Colonic mucosa (tissue), 4 donors: ENCODE data around the gene ZNF277. TPM values are rescaled to one million over a fixed set of nuclear protein-coding genes. Genes with fewer than 3 reads are reported as not detected.

Source experiments
- DNase-seq: peaks from one replicate; pipeline ENCODE4 v3.0.0-alpha.2; 2020
- H3K27ac ChIP-seq: fragments of 200-600 bp; one replicate; pipeline ENCODE4 v1.8.0; 2021
- H3K27me3 ChIP-seq: fragments of 200-600 bp; one replicate; pipeline ENCODE4 v1.8.0; 2021
- H3K36me3 ChIP-seq: fragments of 200-600 bp; one replicate; pipeline ENCODE4 v1.8.0; 2021
- H3K4me1 ChIP-seq: fragments of 200-600 bp; one replicate; pipeline ENCODE4 v1.8.0; 2021; ENCODE audit warnings: mild to moderate bottlenecking
- H3K4me3 ChIP-seq: fragments of 200-600 bp; one replicate; pipeline ENCODE4 v1.8.0; 2021
- H3K9ac ChIP-seq, 2 donors: one replicate each; pipeline ENCODE4 v1.7.0; 2013; ENCODE audit warnings: control low read depth in 2 of 2, low read depth in 2 of 2, low read length in 2 of 2
- H3K9me3 ChIP-seq: fragments of 200-600 bp; one replicate; pipeline ENCODE4 v1.8.0; 2021
- CTCF ChIP-seq: fragments of 200-600 bp; IDR thresholded peaks from one replicate; pipeline ENCODE4 v1.8.0; 2022; ENCODE audit warnings: antibody characterized with exemption, mild to moderate bottlenecking
- intact Hi-C: fragments of 100-400 bp; cut with DNase I; formaldehyde crosslinking; loops from one replicate; pipeline ENCODE4 v1.14.1; 2022
- total RNA-seq, 2 donors: library from RNA; stranded (reverse); fragmentation: NEBNext Ultra II Directional in 1 of 2; extraction: Animal tissue kit (Norgen Biotek cat#: 25700) in 1 of 2; gene quantifications; one replicate each; pipeline ENCODE4 v1.2.1, GENCODE V29; 2021
- donor health status: healthy.
- donor health status: DM: no; HTN: no; CAD: no.
- donor health status: DM: no; HTN: no; CAD: no.

The ZNF277 gene
- total RNA-seq, 2 donors from 2014 or later = 14.1 to 27.4 TPM

GRCh38 chr7:112262036-112262435, 55.5 kb downstream of the ZNF277 start:
- intact Hi-C loops = no loop called here
- no peak for TF ChIP-seq CTCF
- Histone ChIP-seq H3K36me3 (no peaks in the 10 kb centered on the region), H3K4me3 (no peak overlapping the region), H3K27me3 (no peaks in the 10 kb centered on the region), H3K27ac (no peak overlapping the region), H3K4me1 (no peaks in the 10 kb centered on the region), H3K9ac (no peak overlapping the region), H3K9me3 (no peaks in the 10 kb centered on the region)
- no peak for DNase-seq

GRCh38 chr7:112262855-112263487, 56.5 kb downstream of the ZNF277 start:
- H3K4me3 ChIP-seq = no peak overlapping the region
- DNase-seq = no peak
- H3K9ac ChIP-seq = no peak overlapping the region
- H3K4me1 ChIP-seq = no peaks in the 10 kb centered on the region
- intact Hi-C loops = no loop called here
- peak overlapping the region; percentile 53 for H3K27ac ChIP-seq
- H3K27me3 ChIP-seq = no peaks in the 10 kb centered on the region
- TF ChIP-seq CTCF = no peak
- no peaks in the 10 kb centered on the region for H3K9me3 ChIP-seq
- no peaks in the 10 kb centered on the region for H3K36me3 ChIP-seq

GRCh38 chr7:112263519-112263918, 57.0 kb downstream of the ZNF277 start:
- Histone ChIP-seq H3K9ac (no peak overlapping the region), H3K4me1 (no peaks in the 10 kb centered on the region), H3K4me3 (no peak overlapping the region), H3K36me3 (no peaks in the 10 kb centered on the region), H3K27ac (peak overlapping the region; percentile 53), H3K9me3 (no peaks in the 10 kb centered on the region), H3K27me3 (no peaks in the 10 kb centered on the region)
- intact Hi-C loops = no loop called here
- TF ChIP-seq CTCF = no peak
- no peak for DNase-seq

GRCh38 chr7:112266141-112266540, 59.6 kb downstream of the ZNF277 start:
- Histone ChIP-seq H3K9me3 (no peaks in the 10 kb centered on the region), H3K4me3 (no peak overlapping the region), H3K36me3 (no peaks in the 10 kb centered on the region), H3K27ac (no peak overlapping the region), H3K27me3 (no peaks in the 10 kb centered on the region), H3K9ac (no peak overlapping the region), H3K4me1 (no peaks in the 10 kb centered on the region)
- TF ChIP-seq CTCF = no peak
- no peak for DNase-seq
- intact Hi-C loops = no loop called here

GRCh38 chr7:112266595-112267270, 60.2 kb downstream of the ZNF277 start:
- no peak overlapping the region for H3K27ac ChIP-seq

More at GRCh38 chr7:112266595-112267270, 60.2 kb downstream of the ZNF277 start:
- no peak overlapping the region for H3K9ac ChIP-seq
- H3K4me1 ChIP-seq = no peaks in the 10 kb centered on the region
- no peaks in the 10 kb centered on the region for H3K36me3 ChIP-seq
- H3K4me3 ChIP-seq = no peak overlapping the region
- no peak for DNase-seq
- no peak for TF ChIP-seq CTCF
- H3K9me3 ChIP-seq = no peaks in the 10 kb centered on the region
- intact Hi-C loops = no loop called here
- no peaks in the 10 kb centered on the region for H3K27me3 ChIP-seq
